GM12892 (cell line): ENCODE data around the gene VPS9D1.
"Not testable (repeated sequence)": the region's sequence is repeated elsewhere in the genome, so short reads cannot be mapped to it uniquely, and the experiment has no call there.

Experiments used
- DNase-seq: peaks from one replicate; pipeline ENCODE4 v3.0.0; 2011; ENCODE audit not compliant: insufficient read length
- FAIRE-seq: peaks from 2 replicates; lab custom pipeline; 2011; peaks lifted over from hg19 to GRCh38; lab: Jason Lieb, UNC
- POLR2A ChIP-seq: IDR thresholded peaks from 2 replicates; pipeline ENCODE4 v1.6.1; 2011; ENCODE audit warnings: low read depth, low read length, control low read depth
- POLR2AphosphoS5 ChIP-seq: IDR thresholded peaks from 2 replicates; pipeline ENCODE4 v1.6.1; 2011; ENCODE audit warnings: low read depth, low read length, control low read depth
- TAF1 ChIP-seq: IDR thresholded peaks from 2 replicates; pipeline ENCODE4 v1.6.1; 2011; ENCODE audit warnings: low read depth, mild to moderate bottlenecking, control low read depth, low read length, borderline replicate concordance

The VPS9D1 gene

GRCh38 chr16:89688395-89688794, 32.3 kb downstream of the VPS9D1 start:
- no peak for DNase-seq
- TF ChIP-seq POLR2AphosphoS5 (no peak), POLR2A (no peak), TAF1 (no peak)
- FAIRE-seq = no peak

- TF ChIP-seq POLR2AphosphoS5 (no peak), TAF1 (no peak), POLR2A (no peak)
- DNase-seq = no peak
- FAIRE-seq = peak; percentile 75
Measured at GRCh38 chr16:89687092-89687940, 33.4 kb downstream of the VPS9D1 start.

- peak; percentile 73; the same call in 1 of the 2 replicates for TF ChIP-seq TAF1
- peak; percentile 93 for TF ChIP-seq POLR2AphosphoS5
- TF ChIP-seq POLR2A = peak; percentile 95
- FAIRE-seq (peak; percentile 96), DNase-seq (peak; percentile 92)
Measured at GRCh38 chr16:89686520-89687091, 34.1 kb downstream of the VPS9D1 start, which contains the start of gene CDK10. Gene CDK10, plus strand, starts transcription at chr16:89686689. Its CDS starts 22 bp downstream, at chr16:89686711.

- DNase-seq (no peak), FAIRE-seq (no peak)
- TF ChIP-seq POLR2AphosphoS5 (no peak), POLR2A (no peak), TAF1 (no peak)
Measured at GRCh38 chr16:89685916-89686315, 34.8 kb downstream of the VPS9D1 start.

GRCh38 chr16:89678258-89678657, 42.4 kb downstream of the VPS9D1 start:
- no peak for TF ChIP-seq POLR2AphosphoS5
- no peak for TF ChIP-seq POLR2A
- no peak for TF ChIP-seq TAF1
- FAIRE-seq (no peak), DNase-seq (no peak)

- DNase-seq (no peak), FAIRE-seq (no peak)
- no peak for TF ChIP-seq TAF1
- TF ChIP-seq POLR2AphosphoS5 = no peak
- TF ChIP-seq POLR2A = no peak
Measured at GRCh38 chr16:89672177-89672941, 48.3 kb downstream of the VPS9D1 start.

GRCh38 chr16:89671565-89671964, 49.1 kb downstream of the VPS9D1 start:
- not testable (repeated sequence) for DNase-seq

GRCh38 chr16:89670496-89671431, 49.9 kb downstream of the VPS9D1 start:
- no peak for TF ChIP-seq POLR2AphosphoS5
- no peak for TF ChIP-seq POLR2A
- TF ChIP-seq TAF1 = no peak
- DNase-seq (no peak), FAIRE-seq (no peak)

More at GRCh38 chr16:89671565-89671964, 49.1 kb downstream of the VPS9D1 start:
- not testable (repeated sequence) for FAIRE-seq

GRCh38 chr16:89669755-89670154, 50.9 kb downstream of the VPS9D1 start:
- DNase-seq (no peak), FAIRE-seq (no peak)
- TF ChIP-seq POLR2A (no peak), POLR2AphosphoS5 (no peak), TAF1 (no peak)

GRCh38 chr16:89668790-89669158, 51.9 kb downstream of the VPS9D1 start:
- DNase-seq (no peak), FAIRE-seq (no peak)
- TF ChIP-seq TAF1 = no peak

- TF ChIP-seq TAF1 (no peak), POLR2AphosphoS5 (no peak), POLR2A (no peak)
- no peak for DNase-seq
- FAIRE-seq = no peak
Measured at GRCh38 chr16:89667633-89668032, 53.1 kb downstream of the VPS9D1 start.

GRCh38 chr16:89667000-89667399, 53.7 kb downstream of the VPS9D1 start:
- FAIRE-seq = peak; percentile 71
- not testable (repeated sequence) for DNase-seq

- FAIRE-seq, DNase-seq: not testable (repeated sequence)
Measured at GRCh38 chr16:89664238-89664637, 56.5 kb downstream of the VPS9D1 start.
